Mucosa of gallbladder (tissue), 1 donor: Measurements from ENCODE around the gene MROH2A. TPM values are rescaled to one million over a fixed set of nuclear protein-coding genes. Genes with fewer than 3 reads are reported as not detected.

Source experiments
- DNase-seq: peaks from one replicate; pipeline ENCODE4 v3.0.0-alpha.2; 2020; ENCODE audit warnings: low spot score
- total RNA-seq: library from RNA; stranded (reverse); gene quantifications from one replicate; pipeline ENCODE4 v1.2.1, GENCODE V29; 2021
- donor health status: DM: no; HTN: no; CAD: no.

Gene MROH2A
- total RNA-seq, 1 donor from 2014 or later = 1.2 TPM

- no peak for DNase-seq
Observed at GRCh38 chr2:233833345-233833744, 55.2 kb downstream of the MROH2A start.

DNA sequence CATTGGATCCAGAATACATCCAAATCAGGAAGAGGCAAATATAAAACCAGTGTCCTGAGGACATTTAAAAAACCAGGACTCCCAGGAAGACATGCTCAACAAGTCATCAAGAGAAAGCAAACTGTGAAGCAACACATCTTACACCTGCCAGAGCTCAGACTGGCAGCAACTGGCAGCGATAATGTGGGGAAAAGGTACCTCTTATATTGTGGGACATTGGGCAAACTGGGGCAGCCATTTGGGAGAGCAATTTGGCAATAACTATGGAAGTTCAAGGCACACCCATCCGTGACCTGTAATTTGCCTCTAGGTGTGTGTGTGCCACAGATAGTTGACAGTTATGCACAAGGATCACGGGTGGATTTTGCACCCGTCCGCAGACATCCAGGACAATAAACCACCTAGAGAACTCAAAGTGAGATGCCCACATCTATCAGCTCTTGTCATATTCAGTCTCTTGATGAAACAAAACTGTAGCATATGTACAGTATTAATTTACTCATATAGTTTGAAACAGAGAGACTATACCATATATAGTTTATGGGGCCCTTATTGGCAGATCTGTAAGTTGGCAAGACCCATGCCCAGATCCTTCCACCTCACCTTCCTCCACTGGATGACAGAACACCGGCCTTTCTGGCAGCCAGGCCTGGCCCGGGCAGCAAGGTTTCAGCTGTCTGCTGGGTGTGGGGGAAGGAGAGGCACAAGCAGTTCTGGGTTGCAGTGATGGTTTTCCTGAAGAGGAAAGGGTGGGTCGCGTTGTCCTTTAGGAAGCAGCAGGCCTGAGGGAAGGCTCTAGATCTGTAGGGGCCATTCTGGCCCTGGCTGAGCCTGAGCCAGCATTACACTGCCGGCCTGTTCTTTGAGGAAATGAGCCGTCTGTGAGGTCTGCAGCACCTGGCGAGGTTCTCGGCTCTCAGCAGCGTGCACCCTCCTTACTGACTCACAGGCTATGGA is 57.4 kb downstream of the MROH2A start:
- no peak for DNase-seq

GRCh38 chr2:233836359-233836758 is 58.2 kb downstream of the MROH2A start:
- no peak for DNase-seq

DNA sequence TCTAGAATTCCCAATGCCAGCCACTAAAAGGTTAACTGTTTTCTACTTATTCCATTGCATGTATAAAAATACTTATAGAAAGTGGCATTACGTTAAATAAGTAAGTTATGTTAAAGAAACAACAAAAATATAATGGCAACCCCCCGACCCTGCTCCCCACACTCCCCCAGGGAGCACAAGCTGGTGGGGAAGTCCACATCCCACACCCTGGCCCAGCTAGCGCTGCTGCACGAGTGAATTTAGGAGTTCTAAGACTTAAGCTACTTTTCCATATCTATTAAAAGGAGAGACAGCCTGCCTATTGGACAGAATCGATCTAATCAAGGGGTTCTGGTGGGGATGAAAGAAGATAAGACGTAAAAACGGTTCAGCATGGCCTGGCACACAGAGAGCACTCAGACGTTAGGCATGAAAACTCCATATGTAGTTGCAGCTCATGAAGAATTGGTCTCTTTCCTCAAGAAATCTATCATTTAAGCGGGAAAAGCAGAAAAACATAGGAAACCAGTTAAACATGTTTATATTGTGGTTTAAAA is 59.6 kb downstream of the MROH2A start:
- no peak for DNase-seq

- DNase-seq = no peak
Observed at GRCh38 chr2:233838251-233838650, 60.1 kb downstream of the MROH2A start.

DNA sequence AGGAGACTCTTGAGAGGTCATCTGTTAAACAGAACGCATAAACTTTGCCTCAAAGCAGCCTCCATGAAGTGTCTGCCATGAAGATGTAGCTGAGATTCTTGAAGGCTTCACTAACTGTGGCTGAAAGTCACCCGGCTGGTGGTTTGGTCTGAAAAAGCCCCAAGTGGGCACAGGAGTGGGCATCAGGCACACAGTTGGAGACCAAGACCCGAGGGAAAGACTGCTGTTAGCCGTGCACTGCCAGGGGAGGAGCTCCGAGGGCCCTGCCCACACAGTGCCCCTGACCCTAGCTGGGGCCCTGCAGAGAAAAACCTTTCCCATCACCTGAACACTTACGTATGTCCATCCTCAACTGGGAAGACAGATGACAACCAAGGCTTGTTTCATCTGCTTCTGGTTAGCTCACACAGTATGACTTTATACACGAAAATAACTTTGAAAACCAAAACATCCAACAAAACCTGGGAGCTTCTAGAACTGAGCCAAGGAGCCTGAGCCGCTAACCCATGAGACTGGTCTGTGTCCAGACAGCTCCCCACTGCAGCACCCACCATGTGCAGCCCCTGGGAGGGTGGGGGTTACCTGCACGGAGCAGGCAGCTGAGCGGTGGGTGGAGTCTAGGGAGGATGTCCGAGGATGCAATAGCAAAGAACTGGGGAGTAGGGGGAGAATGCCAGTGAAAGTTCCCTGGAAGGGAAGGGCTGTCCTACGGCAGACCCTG is 60.8 kb downstream of the MROH2A start:
- no peak for DNase-seq

GRCh38 chr2:233839447-233839820 is 61.3 kb downstream of the MROH2A start:
- no peak for DNase-seq

DNA sequence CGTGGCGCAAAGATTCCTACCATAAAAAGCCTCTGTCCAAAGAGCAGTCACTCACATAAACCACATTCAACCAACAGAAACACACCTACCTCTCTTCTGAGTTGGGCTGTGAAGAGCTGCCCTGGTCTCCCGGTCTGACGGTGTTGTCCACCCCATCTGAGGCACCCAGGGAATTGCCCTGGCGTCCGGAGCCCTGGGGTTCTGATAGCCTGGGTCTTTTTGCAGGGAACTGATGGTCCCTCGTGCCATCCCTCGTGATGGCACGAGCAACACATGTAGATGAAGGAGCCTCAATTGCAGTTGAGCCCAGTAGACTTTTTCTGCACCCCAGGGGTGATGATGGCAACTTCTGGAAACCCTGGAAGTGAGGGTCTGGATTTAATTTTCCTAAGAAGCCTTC is 62.4 kb downstream of the MROH2A start:
- DNase-seq = no peak

- no peak for DNase-seq
Observed at GRCh38 chr2:233841183-233841582, 63.1 kb downstream of the MROH2A start.

DNA sequence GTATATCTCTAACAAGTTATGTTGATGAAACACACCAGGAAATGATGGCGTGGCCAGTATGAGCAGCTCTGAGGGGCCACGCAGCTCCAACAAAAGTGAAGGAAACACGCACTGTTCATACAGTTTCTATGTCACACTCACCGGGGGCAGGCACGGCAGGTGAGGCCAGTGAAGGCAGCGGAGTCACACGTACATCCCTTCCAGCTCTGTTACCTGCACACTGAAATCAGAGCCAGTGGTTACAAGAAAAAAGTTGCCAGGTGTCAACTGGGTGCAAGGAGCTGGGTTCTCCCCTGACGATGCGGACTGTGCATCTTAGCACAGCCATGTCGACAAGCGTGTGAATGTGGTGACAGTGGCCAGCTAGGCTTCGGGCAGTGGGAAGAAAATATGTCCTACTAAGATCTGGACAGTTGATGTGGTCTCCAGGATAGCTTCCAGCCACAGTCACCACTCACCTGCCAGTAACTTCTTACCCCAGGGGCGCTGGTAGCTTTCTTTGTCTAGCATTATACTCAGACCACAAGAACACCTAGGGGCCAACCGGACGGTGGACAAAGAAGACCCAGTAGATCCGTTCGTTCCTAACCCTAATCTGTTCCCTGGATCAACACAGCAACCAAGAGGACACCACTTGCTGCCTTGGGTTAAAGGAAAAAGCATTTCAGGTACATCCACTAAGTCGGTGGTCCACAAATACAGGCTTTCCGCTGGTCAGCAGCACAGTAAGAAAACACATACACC is 66.1 kb downstream of the MROH2A start:
- no peak for DNase-seq

DNA sequence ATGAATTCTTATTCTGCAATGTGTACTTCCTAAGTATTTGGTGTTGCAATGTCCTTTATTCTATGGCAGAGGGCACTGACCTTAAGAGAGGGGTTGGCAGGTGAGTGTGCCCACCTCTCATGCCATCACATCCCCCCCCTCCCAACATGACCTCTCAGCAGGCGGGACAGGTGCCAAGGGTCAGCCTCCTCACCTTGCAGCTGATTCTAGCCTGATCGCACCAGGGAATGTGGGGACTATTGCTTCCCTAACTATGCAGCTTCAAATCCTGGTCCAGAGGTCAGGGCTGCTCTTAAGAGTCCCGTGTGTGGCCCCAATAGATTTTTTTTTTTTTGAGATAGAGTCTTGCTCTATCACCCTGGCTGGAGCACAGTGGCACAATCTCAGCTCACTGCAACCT is 66.7 kb downstream of the MROH2A start:
- no peak for DNase-seq

DNA sequence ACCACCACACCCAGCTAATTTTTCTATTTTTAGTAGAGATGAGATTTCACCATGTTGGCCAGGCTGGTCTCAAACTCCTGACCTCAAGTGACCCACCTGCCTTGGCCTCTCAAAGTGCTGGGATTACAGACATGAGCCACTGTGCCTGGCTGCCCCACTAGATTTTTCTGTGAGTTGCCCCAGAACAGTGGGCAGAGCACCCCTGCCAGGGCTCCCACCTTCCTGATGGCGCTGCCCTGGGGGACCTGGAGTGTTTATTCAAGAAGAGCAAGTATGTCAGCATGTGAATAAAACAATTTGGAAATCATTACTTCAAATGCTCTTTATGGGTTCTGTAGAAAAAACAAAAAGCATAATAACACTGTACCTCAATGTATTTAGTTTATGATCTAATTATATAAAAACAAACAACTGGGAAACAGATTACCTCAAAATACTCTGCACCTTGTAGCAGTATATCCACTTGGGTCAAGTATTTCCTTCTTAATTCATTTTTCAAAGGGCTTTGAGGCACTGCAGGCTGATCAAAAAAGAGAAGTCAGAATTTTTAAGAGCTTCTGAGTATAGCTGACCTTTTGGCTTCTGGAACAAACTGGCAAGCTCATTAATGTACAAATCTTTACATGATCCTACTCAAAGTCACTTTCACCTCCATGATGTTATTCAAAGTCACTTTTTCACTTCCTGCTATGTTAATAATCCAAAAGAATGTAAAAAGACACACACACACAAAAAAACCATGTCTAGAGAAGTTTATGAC is 67.4 kb downstream of the MROH2A start:
- no peak for DNase-seq

- no peak for DNase-seq
Observed at GRCh38 chr2:233846387-233847247, 68.5 kb downstream of the MROH2A start.

DNA sequence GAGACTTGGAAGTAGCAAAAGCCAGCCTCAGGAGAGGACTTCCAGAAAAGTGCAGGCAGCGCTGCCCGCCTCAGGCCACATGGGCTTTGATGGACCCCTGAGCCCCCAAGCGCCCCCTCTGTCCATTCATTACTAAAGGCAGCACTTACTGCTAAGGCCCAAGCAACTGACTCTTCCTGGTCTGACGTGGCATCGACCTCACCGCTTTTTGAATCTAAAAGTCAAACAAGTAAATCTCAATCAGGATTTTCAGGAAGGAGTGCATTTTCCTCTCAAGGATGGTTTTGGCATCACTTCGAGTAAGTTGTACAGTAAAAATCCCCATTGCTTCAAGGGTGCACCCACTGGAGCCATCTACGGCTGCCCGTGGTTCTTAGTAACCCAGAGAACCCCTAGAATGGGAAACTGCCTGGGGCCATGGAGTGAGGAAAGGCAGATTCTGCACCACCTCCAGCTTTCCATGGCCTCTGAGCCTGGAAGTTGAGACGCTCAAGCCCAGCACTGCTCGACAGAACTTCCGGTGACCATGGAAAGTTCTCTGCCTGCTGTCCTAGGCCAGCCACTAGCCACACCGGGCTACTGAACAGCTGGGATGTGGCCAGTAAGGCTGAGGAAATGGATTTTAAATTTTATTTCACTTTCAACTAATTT is 69.2 kb downstream of the MROH2A start:
- no peak for DNase-seq

DNA sequence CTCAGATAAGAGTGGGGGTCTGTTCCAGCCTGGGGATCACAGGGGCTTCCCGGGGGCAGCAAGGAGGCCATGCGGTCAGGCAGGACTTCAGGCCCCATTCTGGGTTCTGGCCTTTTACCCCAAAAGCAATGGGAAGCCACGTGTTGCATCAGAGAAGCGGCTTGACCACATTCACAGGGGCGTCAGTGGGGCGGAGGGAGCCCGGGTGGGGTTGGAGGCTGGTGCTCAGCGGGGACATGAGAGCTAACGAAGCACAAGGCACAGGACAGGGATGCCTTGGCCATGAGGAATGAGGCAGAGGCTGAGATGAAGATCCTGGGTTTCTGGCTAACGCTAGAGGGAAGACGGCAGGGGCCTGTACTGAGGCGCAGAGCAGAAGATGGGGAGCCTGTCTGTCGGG is 70.1 kb downstream of the MROH2A start:
- DNase-seq = no peak

- no peak for DNase-seq
Observed at GRCh38 chr2:233849607-233850271, 71.6 kb downstream of the MROH2A start.

GRCh38 chr2:233850745-233851144 is 72.6 kb downstream of the MROH2A start:
- no peak for DNase-seq

DNA sequence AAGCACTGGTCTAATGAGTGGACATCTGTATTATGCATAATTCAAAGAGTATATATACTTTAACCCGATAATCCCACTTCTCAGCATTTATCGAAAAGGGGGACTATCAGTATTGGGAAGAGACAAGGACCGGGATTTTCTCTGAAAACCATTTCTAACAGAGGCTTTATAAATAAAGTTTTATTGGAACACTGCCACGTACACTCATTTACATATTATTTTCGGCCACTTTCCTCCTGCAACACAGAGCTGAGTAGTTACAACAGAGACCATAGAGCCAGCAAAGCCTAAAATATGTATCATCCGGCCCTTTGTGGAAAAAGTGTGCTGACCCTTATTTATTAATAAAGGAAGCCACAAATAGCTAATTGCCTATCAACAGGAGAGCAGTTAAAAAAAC is 73.0 kb downstream of the MROH2A start:
- no peak for DNase-seq

DNA sequence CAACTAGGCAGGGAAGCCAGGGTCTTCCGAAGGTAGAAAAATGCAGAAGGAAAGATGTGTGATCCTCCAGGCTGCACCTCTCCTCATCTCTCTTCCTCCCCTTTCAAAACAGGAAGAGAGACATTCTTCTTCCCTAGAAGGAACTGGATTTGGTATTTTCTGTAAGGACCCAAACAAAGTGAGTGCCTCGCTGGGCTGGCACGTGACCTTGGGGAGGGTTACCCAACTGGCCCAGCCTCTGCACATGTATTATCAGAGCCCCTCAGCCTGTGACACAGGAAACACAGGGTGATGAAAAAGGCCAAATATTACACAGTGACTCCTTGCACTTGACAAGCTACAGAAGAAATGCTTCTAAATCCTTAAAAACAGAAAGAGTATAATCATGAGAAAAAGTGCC is 73.9 kb downstream of the MROH2A start:
- DNase-seq = no peak
